ENCODE results near the gene DHX8. TPM values are rescaled to one million over a fixed set of nuclear protein-coding genes. Genes with fewer than 3 reads are reported as not detected.

The DHX8 gene
- total and polyA plus RNA-seq, 4 donors, result 10.9 to 21.3 (median 19.4) TPM

DNA sequence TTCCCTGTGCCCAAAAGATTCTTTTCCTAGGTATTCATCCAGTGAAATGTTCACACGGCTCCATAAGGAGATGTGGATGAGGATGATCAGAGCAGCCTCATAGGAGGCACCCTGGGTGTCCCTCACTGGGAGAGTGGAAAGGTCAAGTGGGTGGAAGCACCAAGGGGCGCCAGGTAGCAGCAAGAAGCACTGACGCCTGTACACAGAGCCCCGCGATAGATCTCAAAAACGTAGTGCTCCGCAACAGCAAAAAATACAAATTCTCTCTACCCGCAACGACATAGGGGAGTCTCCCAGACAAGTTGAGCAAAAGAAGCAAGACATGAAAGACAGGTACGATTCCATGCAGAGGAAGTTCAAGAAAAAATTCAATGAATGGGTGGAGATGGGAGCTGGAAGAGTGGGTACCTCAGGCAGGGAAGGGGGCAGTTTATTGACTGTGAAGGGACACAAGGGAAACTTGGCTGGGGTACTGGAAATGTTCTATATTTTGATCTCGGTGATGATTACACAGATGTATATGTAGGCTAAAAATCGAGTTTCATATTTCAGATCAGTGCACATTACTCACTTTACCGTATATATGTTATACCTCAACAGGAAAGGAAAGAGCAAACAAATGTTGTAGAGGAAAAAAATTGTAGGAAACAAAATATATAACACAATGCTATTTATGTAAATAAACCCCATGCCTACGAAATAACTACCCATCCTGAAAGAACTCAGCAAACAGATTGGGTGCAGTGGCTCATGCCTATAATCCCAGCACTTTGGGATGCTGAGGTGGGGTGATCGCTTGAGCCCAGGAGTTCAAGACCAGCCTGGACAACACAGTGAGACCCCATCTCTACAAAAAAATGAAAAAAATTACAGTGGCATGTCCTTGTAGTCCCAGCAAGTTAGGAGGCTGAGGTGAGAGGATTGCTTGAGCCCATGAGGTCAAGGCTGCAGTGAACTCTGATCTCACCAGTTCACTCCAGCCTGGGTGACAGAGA lies 80.1 kb downstream of the DHX8 start:
- 70% methylated on average over 15 of the region's 15 CpGs for WGBS
- no peak for DNase-seq (ENCODE audit: low spot score)
- Histone ChIP-seq H3K4me3 (ENCODE audit: low read depth in 1 of 3, low read length in 3 of 3) (no peak overlapping the region), H3K9me3 (ENCODE audit: control insufficient read depth in 4 of 4, low read length in 3 of 4) (no peaks in the 10 kb centered on the region), H3K36me3 (ENCODE audit: control insufficient read depth in 4 of 4, insufficient read depth in 3 of 4, low read depth in 1 of 4, low read length in 3 of 4) (no peaks in the 10 kb centered on the region), H3K9ac (ENCODE audit: low read depth in 1 of 2, low read length in 2 of 2) (no peak overlapping the region), H3K27ac (ENCODE audit: low read depth in 1 of 2, low read length in 2 of 2) (no peak overlapping the region), H3K4me1 (ENCODE audit: control insufficient read depth in 4 of 4, insufficient read depth in 4 of 4, low read length in 3 of 4) (no peaks in the 10 kb centered on the region), H3K27me3 (ENCODE audit: control insufficient read depth in 4 of 4, insufficient read depth in 4 of 4, low read length in 3 of 4) (peaks cover 0 to 2% (median under 1%) of the 10 kb centered on the region in 4 donors)
- TF ChIP-seq, protein P1, sequence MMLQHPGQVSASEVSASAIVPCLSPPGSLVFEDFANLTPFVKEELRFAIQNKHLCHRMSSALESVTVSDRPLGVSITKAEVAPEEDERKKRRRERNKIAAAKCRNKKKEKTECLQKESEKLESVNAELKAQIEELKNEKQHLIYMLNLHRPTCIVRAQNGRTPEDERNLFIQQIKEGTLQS (IDR thresholded peaks at IDR 0.05), result no peak
- TF ChIP-seq FOXA1 (IDR thresholded peaks at IDR 0.05), result no peak
- no peak for TF ChIP-seq EGR1 (IDR thresholded peaks at IDR 0.05; ENCODE audit: low read depth in 2 of 2)
- no peak for TF ChIP-seq TAF1 (conservative IDR thresholded peaks at IDR 0.05)
- TF ChIP-seq YY1 (IDR thresholded peaks at IDR 0.05), result no peak
- TF ChIP-seq, protein P2, sequence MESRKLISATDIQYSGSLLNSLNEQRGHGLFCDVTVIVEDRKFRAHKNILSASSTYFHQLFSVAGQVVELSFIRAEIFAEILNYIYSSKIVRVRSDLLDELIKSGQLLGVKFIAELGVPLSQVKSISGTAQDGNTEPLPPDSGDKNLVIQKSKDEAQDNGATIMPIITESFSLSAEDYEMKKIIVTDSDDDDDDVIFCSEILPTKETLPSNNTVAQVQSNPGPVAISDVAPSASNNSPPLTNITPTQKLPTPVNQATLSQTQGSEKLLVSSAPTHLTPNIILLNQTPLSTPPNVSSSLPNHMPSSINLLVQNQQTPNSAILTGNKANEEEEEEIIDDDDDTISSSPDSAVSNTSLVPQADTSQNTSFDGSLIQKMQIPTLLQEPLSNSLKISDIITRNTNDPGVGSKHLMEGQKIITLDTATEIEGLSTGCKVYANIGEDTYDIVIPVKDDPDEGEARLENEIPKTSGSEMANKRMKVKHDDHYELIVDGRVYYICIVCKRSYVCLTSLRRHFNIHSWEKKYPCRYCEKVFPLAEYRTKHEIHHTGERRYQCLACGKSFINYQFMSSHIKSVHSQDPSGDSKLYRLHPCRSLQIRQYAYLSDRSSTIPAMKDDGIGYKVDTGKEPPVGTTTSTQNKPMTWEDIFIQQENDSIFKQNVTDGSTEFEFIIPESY (IDR thresholded peaks at IDR 0.05), result no peak
- no peak for TF ChIP-seq NR2F2 (IDR thresholded peaks at IDR 0.05)
- no peak for TF ChIP-seq HNF4G (IDR thresholded peaks at IDR 0.05)
- TF ChIP-seq GABPA (IDR thresholded peaks at IDR 0.05 in 1 of 2, conservative IDR thresholded peaks at IDR 0.05 in 1 of 2), result no peak
- no peak for TF ChIP-seq JUND (IDR thresholded peaks at IDR 0.05)
- no peak for TF ChIP-seq SP1 (IDR thresholded peaks at IDR 0.05)
- TF ChIP-seq RXRA (IDR thresholded peaks at IDR 0.05), result no peak
- TF ChIP-seq, protein P3, sequence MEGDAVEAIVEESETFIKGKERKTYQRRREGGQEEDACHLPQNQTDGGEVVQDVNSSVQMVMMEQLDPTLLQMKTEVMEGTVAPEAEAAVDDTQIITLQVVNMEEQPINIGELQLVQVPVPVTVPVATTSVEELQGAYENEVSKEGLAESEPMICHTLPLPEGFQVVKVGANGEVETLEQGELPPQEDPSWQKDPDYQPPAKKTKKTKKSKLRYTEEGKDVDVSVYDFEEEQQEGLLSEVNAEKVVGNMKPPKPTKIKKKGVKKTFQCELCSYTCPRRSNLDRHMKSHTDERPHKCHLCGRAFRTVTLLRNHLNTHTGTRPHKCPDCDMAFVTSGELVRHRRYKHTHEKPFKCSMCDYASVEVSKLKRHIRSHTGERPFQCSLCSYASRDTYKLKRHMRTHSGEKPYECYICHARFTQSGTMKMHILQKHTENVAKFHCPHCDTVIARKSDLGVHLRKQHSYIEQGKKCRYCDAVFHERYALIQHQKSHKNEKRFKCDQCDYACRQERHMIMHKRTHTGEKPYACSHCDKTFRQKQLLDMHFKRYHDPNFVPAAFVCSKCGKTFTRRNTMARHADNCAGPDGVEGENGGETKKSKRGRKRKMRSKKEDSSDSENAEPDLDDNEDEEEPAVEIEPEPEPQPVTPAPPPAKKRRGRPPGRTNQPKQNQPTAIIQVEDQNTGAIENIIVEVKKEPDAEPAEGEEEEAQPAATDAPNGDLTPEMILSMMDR (IDR thresholded peaks at IDR 0.05; ENCODE audit: low read depth, low read length, missing input control), result no peak
- TF ChIP-seq, protein P4, sequence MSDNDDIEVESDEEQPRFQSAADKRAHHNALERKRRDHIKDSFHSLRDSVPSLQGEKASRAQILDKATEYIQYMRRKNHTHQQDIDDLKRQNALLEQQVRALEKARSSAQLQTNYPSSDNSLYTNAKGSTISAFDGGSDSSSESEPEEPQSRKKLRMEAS (IDR thresholded peaks at IDR 0.05), result no peak
- TF ChIP-seq FOXA2 (IDR thresholded peaks at IDR 0.05), result no peak
- no peak for TF ChIP-seq HNF4A (conservative IDR thresholded peaks at IDR 0.05)
- no peak for TF ChIP-seq REST (IDR thresholded peaks at IDR 0.05)
- no peak for TF ChIP-seq RAD21 (IDR thresholded peaks at IDR 0.05)
